H1 (cell line): ENCODE measurements around the gene RAB32. TPM values are rescaled to one million over a fixed set of nuclear protein-coding genes. Genes with fewer than 3 reads are reported as not detected.

Experiments used
- BRCA1 ChIP-seq: IDR thresholded peaks from 2 replicates; pipeline ENCODE4 v1.6.1; 2012; ENCODE audit warnings: low read depth, low read length, improper control_type of control experiment
- CBX5 ChIP-seq: fragments of 300-800, 300-1000 bp; sonication (generic); IDR thresholded peaks from 2 replicates; pipeline ENCODE4 v1.7.1; 2016; ENCODE audit warnings: antibody characterized with exemption, low read length, low read depth
- HDAC2 ChIP-seq, 2 experiments: fragments of 300-600 bp in 1 of 2; sonication (generic) in 1 of 2; IDR thresholded peaks; 2 replicates each; pipeline ENCODE4 v1.6.1; 2011 to 2012; ENCODE audit warnings: low read depth in 2 of 2, low read length in 2 of 2, mild to moderate bottlenecking in 2 of 2, moderate library complexity in 2 of 2, borderline replicate concordance in 1 of 2, inconsistent platforms in 1 of 2
- SAP30 ChIP-seq: fragments of 300-600 bp; sonication (generic); IDR thresholded peaks from 2 replicates; pipeline ENCODE4 v1.7.1; 2012; ENCODE audit warnings: low read length, moderate library complexity, mild to moderate bottlenecking, inconsistent platforms; ENCODE audit not compliant: insufficient read depth, insufficient replicate concordance
- polyA plus RNA-seq, 7 experiments: library from polyadenylated mRNA; depleted of rRNA in 3 of 7; stranded (reverse) in 5 of 7; unstranded in 2 of 7; fragments of >200 nt in 5 of 7; fragments of 200-250 nt in 2 of 7; gene quantifications; 1 replicate in 5 of 7; 2 replicates in 1 of 7; 4 replicates in 1 of 7; pipeline versions ENCODE4 v1.2.1 to v1.2.3, GENCODE V29; 2011 to 2013; ENCODE audit warnings: missing spikeins in 2 of 7, mixed read lengths in 2 of 7
- total RNA-seq: library from RNA; stranded (reverse); fragmentation: NEBNext Ultra II Directional; extraction: Animal tissue kit (Norgen Biotek cat#: 25700); gene quantifications from 2 replicates; pipeline ENCODE4 v1.2.1, GENCODE V29; 2021
- TF ChIP-seq, protein P1 (sequence below): IDR thresholded peaks from 2 replicates; pipeline ENCODE4 v1.6.1; 2011; ENCODE audit warnings: low read length, improper control_type of control experiment

Gene RAB32
- total and polyA plus RNA-seq, 2 of the 8 experiments (the other 6 are each of a cell fraction or from before 2014, with no cell fraction given): 3.9 to 6.3 TPM

DNA sequence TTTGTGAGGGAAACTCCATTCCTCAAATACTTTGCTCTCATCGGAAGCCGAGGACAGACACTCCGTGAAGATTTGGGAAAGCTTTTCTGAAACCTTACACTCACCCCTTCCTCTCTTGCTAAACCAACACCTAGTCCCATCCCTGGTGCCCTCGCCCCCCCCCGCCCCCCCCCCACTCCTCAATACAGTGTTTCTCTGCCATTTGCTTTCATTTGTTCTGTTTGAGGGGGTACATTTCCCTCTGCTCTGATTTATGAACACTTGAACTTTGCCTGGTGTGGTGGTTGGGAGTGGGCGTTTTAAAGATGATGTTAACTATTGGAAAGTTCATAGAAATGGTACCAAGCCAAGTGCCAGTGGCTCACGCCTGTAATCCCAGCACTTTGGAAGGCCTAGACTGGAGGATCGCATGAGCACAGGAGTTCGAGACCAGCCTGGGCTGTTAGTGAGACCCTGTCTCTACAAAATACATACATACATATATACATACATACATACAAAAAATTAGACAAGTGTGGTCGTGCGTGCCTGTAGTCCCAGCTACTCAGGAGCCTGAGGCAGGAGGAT is 1.1 kb downstream of the RAB32 start (continued):
- TF ChIP-seq, protein P1, sequence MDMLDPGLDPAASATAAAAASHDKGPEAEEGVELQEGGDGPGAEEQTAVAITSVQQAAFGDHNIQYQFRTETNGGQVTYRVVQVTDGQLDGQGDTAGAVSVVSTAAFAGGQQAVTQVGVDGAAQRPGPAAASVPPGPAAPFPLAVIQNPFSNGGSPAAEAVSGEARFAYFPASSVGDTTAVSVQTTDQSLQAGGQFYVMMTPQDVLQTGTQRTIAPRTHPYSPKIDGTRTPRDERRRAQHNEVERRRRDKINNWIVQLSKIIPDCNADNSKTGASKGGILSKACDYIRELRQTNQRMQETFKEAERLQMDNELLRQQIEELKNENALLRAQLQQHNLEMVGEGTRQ: no peak
- no peak for TF ChIP-seq HDAC2 (IDR thresholded peaks at IDR 0.05; ENCODE audit: borderline replicate concordance in 1 of 2, low read depth in 2 of 2, low read length in 2 of 2)
- TF ChIP-seq BRCA1: no peak
- no peak for TF ChIP-seq SAP30
- no peak for TF ChIP-seq CBX5
- TF ChIP-seq, all 59 proteins: peak for 0
